GM12878 (cell line): Measurements from ENCODE around the gene NOL12. TPM values are rescaled to one million over a fixed set of nuclear protein-coding genes. Genes with fewer than 3 reads are reported as not detected.

Source experiments
- ATAC-seq: fragments of 200-7000 bp; cut with Tn5 transposase; 3 replicates; pipeline ENCODE4 v1.9.1; 2020; ENCODE audit warnings: mild to moderate bottlenecking, moderate library complexity
- BruUV-seq: library from RNA; stranded (reverse); fragments of 400-500 nt; replicated peaks from 2 replicates; lab custom pipeline; 2021; lab: Mats Ljungman, UMichigan
- CTCF ChIA-PET: fragments of 300-600 bp; sonication (Branson Sonifier 250); formaldehyde crosslinking; extraction: SDS; loops from one replicate; lab custom pipeline; 2021; ENCODE audit warnings: inconsistent platforms; lab: Yijun Ruan, JAX
- POLR2A ChIA-PET: fragments of 350-600 bp; formaldehyde crosslinking; extraction: SDS; loops from one replicate; lab custom pipeline; 2021; ENCODE audit warnings: inconsistent platforms; lab: Charles Lee
- RAD21 ChIA-PET: fragments of 300-600 bp; sonication (Branson Sonifier 250); formaldehyde crosslinking; loops from one replicate; lab custom pipeline; 2023; ENCODE audit warnings: antibody characterized with exemption; ENCODE audit not compliant: unreplicated experiment; lab: Charles Lee
- SMC1A ChIA-PET: fragments of 300-600 bp; sonication (Branson Sonifier 250); formaldehyde crosslinking; loops from one replicate; lab custom pipeline; 2023; ENCODE audit not compliant: unreplicated experiment, uncharacterized antibody; lab: Charles Lee
- DNase-seq: peaks from one replicate; pipeline ENCODE4 v3.0.0-alpha.2; 2011; ENCODE audit warnings: low read depth, low spot score
- FAIRE-seq: peaks from 3 replicates; lab custom pipeline; 2011; peaks lifted over from hg19 to GRCh38; lab: Jason Lieb, UNC
- H2AFZ ChIP-seq: 2 replicates; pipeline ENCODE4 v1.6.0; 2011; ENCODE audit warnings: low read depth, low read length, control low read depth; ENCODE audit not compliant: control insufficient read depth
- H3K27ac ChIP-seq: 2 replicates; pipeline ENCODE4 v1.5.1; 2011; ENCODE audit warnings: control low read depth; ENCODE audit not compliant: control insufficient read depth, insufficient read depth
- H3K27me3 ChIP-seq, 2 experiments: replicated peaks in 1 of 2; 2 replicates each; pipeline versions ENCODE4 v1.6.0 to v1.6.1; 2011; ENCODE audit warnings: low read length in 1 of 2; ENCODE audit not compliant: control insufficient read depth in 2 of 2, insufficient read depth in 2 of 2
- H3K36me3 ChIP-seq, 2 experiments: 2 replicates each; pipeline ENCODE4 v1.5.1; 2011; ENCODE audit warnings: low read length in 1 of 2; ENCODE audit not compliant: control insufficient read depth in 2 of 2, insufficient read depth in 2 of 2
- H3K4me1 ChIP-seq: 2 replicates; pipeline ENCODE4 v1.6.1; 2011; ENCODE audit warnings: mild to moderate bottlenecking, low read length, moderate library complexity, mixed read lengths; ENCODE audit not compliant: control insufficient read depth, insufficient read depth
- H3K4me2 ChIP-seq: 2 replicates; pipeline ENCODE4 v1.6.0; 2011; ENCODE audit warnings: control low read depth; ENCODE audit not compliant: control insufficient read depth, insufficient read depth
- H3K4me3 ChIP-seq: fragments of 200-600 bp; sonication (generic); 2 replicates; pipeline ENCODE4 v1.5.1; 2016
- H3K79me2 ChIP-seq: 2 replicates; pipeline ENCODE4 v1.6.0; 2011; ENCODE audit warnings: low read length; ENCODE audit not compliant: control insufficient read depth, insufficient read depth
- H3K9ac ChIP-seq: 2 replicates; pipeline ENCODE4 v1.8.0; 2011; ENCODE audit warnings: low read length, control low read depth, mixed read lengths; ENCODE audit not compliant: control insufficient read depth, insufficient read depth
- H3K9me3 ChIP-seq: replicated peaks from 3 replicates; pipeline ENCODE4 v1.5.1; 2011; ENCODE audit warnings: mild to moderate bottlenecking, low read length; ENCODE audit not compliant: control insufficient read depth, insufficient read depth
- H4K20me1 ChIP-seq: 2 replicates; pipeline ENCODE4 v1.6.0; 2011; ENCODE audit not compliant: control insufficient read depth, insufficient read depth
- DPF2 ChIP-seq: fragments of 450-650 bp; IDR thresholded peaks from 2 replicates; pipeline ENCODE4 v1.6.1; 2017; ENCODE audit warnings: mild to moderate bottlenecking
- NR2F1 ChIP-seq: fragments of 450-650 bp; conservative IDR thresholded peaks from 2 replicates; pipeline ENCODE4 v1.6.1; 2017; ENCODE audit warnings: mild to moderate bottlenecking
- SMARCA5 ChIP-seq: fragments of 450-650 bp; IDR thresholded peaks from 2 replicates; pipeline ENCODE4 v1.6.1; 2017; ENCODE audit warnings: mild to moderate bottlenecking
- SPI1 ChIP-seq: IDR thresholded peaks from 2 replicates; pipeline ENCODE4 v1.6.1; 2011; ENCODE audit warnings: low read depth, mild to moderate bottlenecking, low read length, moderate library complexity, borderline replicate concordance; ENCODE audit not compliant: insufficient read depth
- ZNF687 ChIP-seq: fragments of 450-650 bp; IDR thresholded peaks from 2 replicates; pipeline ENCODE4 v1.6.1; 2017; ENCODE audit warnings: mild to moderate bottlenecking, moderate library complexity
- ZSCAN29 ChIP-seq: fragments of 450-650 bp; IDR thresholded peaks from 2 replicates; pipeline ENCODE4 v1.6.1; 2017; ENCODE audit warnings: mild to moderate bottlenecking, moderate library complexity
- WGBS: methylation state at CpG from one replicate; pipeline ENCODE4 v1.1.6; 2016; ENCODE audit warnings: low lambda C conversion rate; ENCODE audit not compliant: insufficient replicate concordance, insufficient coverage; ENCODE audit errors: missing lambda C conversion rate; 5-methylcytosine and 5-hydroxymethylcytosine counted together
- in situ Hi-C: fragments of 300-500 bp; cut with MboI; formaldehyde crosslinking; loops from 9 replicates; pipeline ENCODE4 v1.14.3; 2018; ENCODE audit warnings: mixed read lengths
- intact Hi-C: fragments of 100-400 bp; cut with micrococcal nuclease; formaldehyde crosslinking; loops from one replicate; pipeline ENCODE4 v1.14.2; 2022; ENCODE audit not compliant: unreplicated experiment
- polyA plus RNA-seq, 11 experiments: library from polyadenylated mRNA; depleted of rRNA in 4 of 11; unstranded in 6 of 11; stranded (reverse) in 5 of 11; fragments of >200 nt; fragmentation: Nextera tagmentation in 4 of 11; fragmentation: Illumina TruSeq in 1 of 11; extraction: Ambion mirVana in 4 of 11; extraction: Trizol in 1 of 11; gene quantifications; 1 replicate in 1 of 11; 2 replicates in 10 of 11; pipeline versions ENCODE4 v1.2.1 to v1.2.3, GENCODE V29; 2011 to 2016; ENCODE audit warnings: inconsistent platforms in 2 of 11, missing spikeins in 2 of 11, low read depth in 1 of 11
- total RNA-seq, 4 experiments: library from RNA; depleted of rRNA in 3 of 4; stranded (reverse); fragments of >200 nt in 3 of 4; fragmentation: Illumina TruSeq in 1 of 4; extraction: Trizol in 1 of 4; gene quantifications; 2 replicates each; pipeline versions ENCODE4 v1.2.1 to v1.2.3, GENCODE V29; 2013 to 2021

NOL12 gene
- total and polyA plus RNA-seq, 10 of the 15 experiments (the other 5 are each of a cell fraction or from before 2014, with no cell fraction given): 3.3 to 69.4 (median 41.1) TPM

GRCh38 chr22:37659897-37660708 is 26.0 kb upstream of the NOL12 start:
- H3K4me3 ChIP-seq: peak overlapping the region; percentile 82
- H3K79me2 ChIP-seq: peaks cover 51% of the 10 kb centered on the region
- H3K27me3 ChIP-seq: no peaks in the 10 kb centered on the region
- H4K20me1 ChIP-seq: no peaks in the 10 kb centered on the region
- ChIA-PET RAD21 (interaction anchor here (0.8 to 9.1 kb wide), 14 partner anchors 11 to 203 kb away, joined by 3 to 173 read pairs (median 12); partner anchors contain the start of genes GGA1, LGALS1, NOL12 and SH3BP1), SMC1A (interaction anchor here (1.2 to 7.9 kb wide), 8 partner anchors 12 to 147 kb away, joined by 3 to 157 read pairs (median 30); partner anchors contain the start of genes GCAT, GGA1, LGALS1 and NOL12), POLR2A (interaction anchor here (0.8 to 9.6 kb wide), 6 partner anchors 18 to 67 kb away, joined by 3 to 209 read pairs (median 6); partner anchors contain the start of genes LGALS1 and NOL12), CTCF (interaction anchor here (0.9 to 11.7 kb wide), 15 partner anchors 10 to 294 kb away, joined by 3 to 414 read pairs (median 8); partner anchors contain the start of genes C22orf23, GGA1, LGALS1 and NOL12)
- 46% methylated on average over 14 of the region's 14 CpGs for WGBS
- DNase-seq (no peak), FAIRE-seq (peak; percentile 64), ATAC-seq (no peak)
- H2AFZ ChIP-seq: no peak overlapping the region
- BruUV-seq: TSS peak; percentile 69
- in situ Hi-C loops: no loop called here
- TF ChIP-seq DPF2 (peak; percentile 78; the same call in 1 of the 2 replicates), SPI1 (peak; percentile 51; the same call in 1 of the 2 replicates), ZNF687 (no peak), NR2F1 (peak; percentile 36; the same call in 1 of the 2 replicates), ZSCAN29 (no peak), SMARCA5 (peak; percentile 23; the same call in 1 of the 2 replicates)
- H3K36me3 ChIP-seq: peaks cover 0 to 2% of the 10 kb centered on the region in 2 experiments; a peak in 2 of 4 replicates
- H3K4me2 ChIP-seq: peak overlapping the region; percentile 96
- intact Hi-C loops: loop anchor here (2.0 kb wide), 1 partner anchor 203 kb away; no protein-coding TSS in a partner anchor
- peak overlapping the region; percentile 70 for H3K9ac ChIP-seq
- H3K27ac ChIP-seq: peak overlapping the region; percentile 64
- no peaks in the 10 kb centered on the region for H3K9me3 ChIP-seq
- peaks cover 12% of the 10 kb centered on the region for H3K4me1 ChIP-seq
